Thyroid gland (tissue), 4 donors: ENCODE results near the gene RAB29. TPM values are rescaled to one million over a fixed set of nuclear protein-coding genes. Genes with fewer than 3 reads are reported as not detected.

ENCODE experiments used
- DNase-seq, 2 donors: peaks; one replicate each; pipeline ENCODE4 v3.0.0-alpha.2; 2019
- H3K27ac ChIP-seq, 3 donors: fragments of 200-600 bp; sonication (generic); 1 replicate in 2 of 3; 2 replicates in 1 of 3; pipeline ENCODE4 v1.5.1; 2016 to 2019; ENCODE audit warnings: mild to moderate bottlenecking in 1 of 3, moderate library complexity in 1 of 3
- H3K27me3 ChIP-seq: fragments of 200-600 bp; sonication (generic); one replicate; pipeline ENCODE4 v1.5.1; 2019
- H3K36me3 ChIP-seq, 2 donors: fragments of 200-600 bp; sonication (generic); one replicate each; pipeline ENCODE4 v1.5.1; 2016 to 2019
- H3K4me1 ChIP-seq, 2 donors: fragments of 200-600 bp; sonication (generic); one replicate each; pipeline ENCODE4 v1.5.1; 2017 to 2019
- H3K4me3 ChIP-seq, 3 donors: fragments of 200-600 bp; sonication (generic); replicated peaks in 1 of 3; 1 replicate in 2 of 3; 2 replicates in 1 of 3; pipeline ENCODE4 v1.5.1; 2016; ENCODE audit warnings: mild to moderate bottlenecking in 1 of 3
- H3K9me3 ChIP-seq: fragments of 200-600 bp; sonication (generic); one replicate; pipeline ENCODE4 v1.5.1; 2017
- POLR2A ChIP-seq, 2 donors: fragments of 450-650 bp; IDR thresholded peaks; one replicate each; pipeline ENCODE4 v1.6.1; 2017; ENCODE audit warnings: antibody characterized with exemption in 2 of 2, mild to moderate bottlenecking in 2 of 2, moderate library complexity in 1 of 2
- WGBS, 2 donors: methylation state at CpG; one replicate each; pipeline ENCODE4 v1.1.5; 2017; 5-methylcytosine and 5-hydroxymethylcytosine counted together
- intact Hi-C: fragments of 100-400 bp; cut with DNase I; formaldehyde crosslinking; loops from one replicate; pipeline ENCODE4 v1.15.1; 2023
- total RNA-seq, 4 donors: library from RNA; depleted of rRNA; stranded (reverse); fragments of >200 nt; gene quantifications; one replicate each; pipeline ENCODE4 v1.2.3, GENCODE V29; 2016
- TF ChIP-seq, protein P1 (sequence below), 6 experiments: fragments of 200-600 bp in 3 of 6; fragments of 450-650 bp in 3 of 6; sonication (generic) in 3 of 6; IDR thresholded peaks; one replicate each; pipeline ENCODE4 v1.5.1; 2016 to 2019; ENCODE audit warnings: antibody characterized with exemption in 6 of 6, mild to moderate bottlenecking in 2 of 6, inconsistent platforms in 1 of 6, moderate library complexity in 1 of 6

The RAB29 gene
- total RNA-seq, 4 donors from 2014 or later, result 52.4 to 78.1 (median 58.9) TPM

- Histone ChIP-seq H3K4me1 (peaks cover 8 to 16% of the 10 kb centered on the region in 2 donors), H3K36me3 (no peaks in the 10 kb centered on the region), H3K4me3 (no peak overlapping the region), H3K27ac (no peak overlapping the region), H3K9me3 (no peaks in the 10 kb centered on the region), H3K27me3 (no peaks in the 10 kb centered on the region)
- TF ChIP-seq POLR2A (IDR thresholded peaks at IDR 0.05), result no peak
- 89 to 93% methylated on average over 2 of the region's 2 CpGs for WGBS, 2 donors
- intact Hi-C loops, result no loop called here
- no peak for DNase-seq
These were observed 10.7 kb downstream of the RAB29 start for GRCh38 chr1:205764578-205764977.

- peaks cover 8 to 10% of the 10 kb centered on the region in 2 donors for H3K4me1 ChIP-seq
- no peaks in the 10 kb centered on the region for H3K36me3 ChIP-seq
- no peaks in the 10 kb centered on the region for H3K9me3 ChIP-seq
- no peak for DNase-seq
- no peak overlapping the region for H3K4me3 ChIP-seq
- H3K27me3 ChIP-seq, result no peaks in the 10 kb centered on the region
- intact Hi-C loops, result no loop called here
- TF ChIP-seq, protein P1, sequence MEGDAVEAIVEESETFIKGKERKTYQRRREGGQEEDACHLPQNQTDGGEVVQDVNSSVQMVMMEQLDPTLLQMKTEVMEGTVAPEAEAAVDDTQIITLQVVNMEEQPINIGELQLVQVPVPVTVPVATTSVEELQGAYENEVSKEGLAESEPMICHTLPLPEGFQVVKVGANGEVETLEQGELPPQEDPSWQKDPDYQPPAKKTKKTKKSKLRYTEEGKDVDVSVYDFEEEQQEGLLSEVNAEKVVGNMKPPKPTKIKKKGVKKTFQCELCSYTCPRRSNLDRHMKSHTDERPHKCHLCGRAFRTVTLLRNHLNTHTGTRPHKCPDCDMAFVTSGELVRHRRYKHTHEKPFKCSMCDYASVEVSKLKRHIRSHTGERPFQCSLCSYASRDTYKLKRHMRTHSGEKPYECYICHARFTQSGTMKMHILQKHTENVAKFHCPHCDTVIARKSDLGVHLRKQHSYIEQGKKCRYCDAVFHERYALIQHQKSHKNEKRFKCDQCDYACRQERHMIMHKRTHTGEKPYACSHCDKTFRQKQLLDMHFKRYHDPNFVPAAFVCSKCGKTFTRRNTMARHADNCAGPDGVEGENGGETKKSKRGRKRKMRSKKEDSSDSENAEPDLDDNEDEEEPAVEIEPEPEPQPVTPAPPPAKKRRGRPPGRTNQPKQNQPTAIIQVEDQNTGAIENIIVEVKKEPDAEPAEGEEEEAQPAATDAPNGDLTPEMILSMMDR (IDR thresholded peaks at IDR 0.05), result no peak
- no peak for TF ChIP-seq POLR2A (IDR thresholded peaks at IDR 0.05)
- no peak overlapping the region for H3K27ac ChIP-seq
These were observed 11.3 kb downstream of the RAB29 start for GRCh38 chr1:205763980-205764379.

DNA sequence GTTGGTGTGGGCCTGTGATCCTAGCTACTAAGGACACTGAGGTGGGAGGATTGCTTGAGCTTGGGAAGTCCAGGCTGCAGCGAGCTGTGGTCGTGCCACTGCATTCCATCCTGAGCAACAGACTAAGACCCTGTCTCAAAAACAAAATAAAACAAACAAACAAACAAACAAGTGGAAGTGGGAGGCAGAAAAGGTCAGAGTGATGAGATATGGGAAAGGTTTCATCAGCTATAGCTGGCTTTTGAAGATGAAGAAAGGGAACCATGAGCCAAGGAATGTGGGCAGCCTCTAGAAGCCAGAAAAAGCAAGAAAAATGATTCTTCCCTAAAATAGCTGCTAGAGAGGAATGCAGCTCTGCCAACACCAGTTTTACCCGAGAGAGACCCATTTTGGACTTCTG, 14.7 kb downstream of the RAB29 start:
- no peak for DNase-seq
- Histone ChIP-seq H3K36me3 (no peaks in the 10 kb centered on the region), H3K27me3 (no peaks in the 10 kb centered on the region), H3K27ac (no peak overlapping the region), H3K4me1 (no peaks in the 10 kb centered on the region), H3K4me3 (no peak overlapping the region), H3K9me3 (no peaks in the 10 kb centered on the region)
- TF ChIP-seq, protein P1 (IDR thresholded peaks at IDR 0.05), result no peak
- WGBS, 2 donors, result 87 to 93% methylated on average over 3 of the region's 3 CpGs
- intact Hi-C loops, result no loop called here

DNA sequence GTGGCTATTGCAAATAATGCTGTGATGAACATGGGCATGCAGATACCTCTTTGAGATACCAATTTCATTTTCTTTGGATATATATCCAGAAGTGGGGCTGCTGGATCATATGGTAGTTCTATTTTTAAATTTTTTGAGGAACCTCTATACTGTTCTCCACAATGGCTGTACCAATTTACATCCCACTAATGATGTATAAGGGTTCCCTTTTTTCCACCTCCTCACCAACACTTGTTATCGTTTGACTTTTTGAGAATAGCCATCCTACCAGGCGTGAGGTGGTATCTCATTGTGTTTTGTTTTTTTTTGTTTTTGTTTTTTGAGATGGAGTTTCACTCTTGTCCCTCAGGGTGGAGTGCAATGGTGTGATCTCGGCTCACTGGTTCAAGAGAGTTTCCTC, 18.7 kb downstream of the RAB29 start:
- H3K27ac ChIP-seq, result no peak overlapping the region
- H3K4me1 ChIP-seq, result no peaks in the 10 kb centered on the region
- intact Hi-C loops, result loop anchor here (10.0 kb wide), 1 partner anchor 58 kb away; the partner anchor contains the start of gene SLC41A1
- no peaks in the 10 kb centered on the region for H3K27me3 ChIP-seq
- H3K36me3 ChIP-seq, result no peaks in the 10 kb centered on the region
- 96 to 97% methylated on average over 3 of the region's 3 CpGs for WGBS, 2 donors
- no peak for TF ChIP-seq POLR2A (IDR thresholded peaks at IDR 0.05)
- TF ChIP-seq, protein P1 (IDR thresholded peaks at IDR 0.05), result no peak
- H3K9me3 ChIP-seq, result no peaks in the 10 kb centered on the region
- DNase-seq, result no peak
- no peak overlapping the region for H3K4me3 ChIP-seq

- no peak overlapping the region for H3K27ac ChIP-seq
- H3K4me1 ChIP-seq, result peaks cover 0 to 4% of the 10 kb centered on the region in 2 donors
- H3K4me3 ChIP-seq, result no peak overlapping the region
- H3K27me3 ChIP-seq, result no peaks in the 10 kb centered on the region
- TF ChIP-seq POLR2A (IDR thresholded peaks at IDR 0.05), result no peak
- TF ChIP-seq, protein P1 (IDR thresholded peaks at IDR 0.05), result no peak
- no peaks in the 10 kb centered on the region for H3K9me3 ChIP-seq
- no peak for DNase-seq
- 71 to 80% methylated on average over 5 of the region's 5 CpGs for WGBS, 2 donors
- H3K36me3 ChIP-seq, result no peaks in the 10 kb centered on the region
- intact Hi-C loops, result loop anchor here (10.0 kb wide), 1 partner anchor 60 kb away; the partner anchor contains the start of gene SLC41A1
These were observed 20.4 kb downstream of the RAB29 start for GRCh38 chr1:205754857-205755256.
